Ishikawa (cell line): Measurements from ENCODE around the gene ASIC2.

Source experiments
- CEBPB ChIP-seq: IDR thresholded peaks from 2 replicates; pipeline ENCODE4 v1.6.1; 2012
- CREB1 ChIP-seq: IDR thresholded peaks from 2 replicates; pipeline ENCODE4 v1.6.1; 2012; ENCODE audit warnings: low read depth
- EGR1 ChIP-seq: IDR thresholded peaks from 2 replicates; pipeline ENCODE4 v1.6.1; 2012
- EP300 ChIP-seq: IDR thresholded peaks from 2 replicates; pipeline ENCODE4 v1.6.1; 2012; ENCODE audit warnings: borderline replicate concordance
- FOXM1 ChIP-seq: IDR thresholded peaks from 2 replicates; pipeline ENCODE4 v1.6.1; 2012; ENCODE audit warnings: low read depth, borderline replicate concordance
- MAX ChIP-seq: IDR thresholded peaks from 2 replicates; pipeline ENCODE4 v1.6.1; 2012
- NFIC ChIP-seq: IDR thresholded peaks from 2 replicates; pipeline ENCODE4 v1.6.1; 2012
- RAD21 ChIP-seq: IDR thresholded peaks from 2 replicates; pipeline ENCODE4 v1.6.1; 2012; ENCODE audit warnings: low read depth
- REST ChIP-seq: IDR thresholded peaks from 2 replicates; pipeline ENCODE4 v1.6.1; 2012; ENCODE audit warnings: low read depth, mild to moderate bottlenecking
- TAF1 ChIP-seq: IDR thresholded peaks from 2 replicates; pipeline ENCODE4 v1.6.1; 2012; ENCODE audit warnings: low read depth, mild to moderate bottlenecking
- TCF12 ChIP-seq: IDR thresholded peaks from 2 replicates; pipeline ENCODE4 v1.6.1; 2012; ENCODE audit warnings: low read depth
- TEAD4 ChIP-seq: IDR thresholded peaks from 2 replicates; pipeline ENCODE4 v1.6.1; 2012
- USF1 ChIP-seq: IDR thresholded peaks from 2 replicates; pipeline ENCODE4 v1.6.1; 2012
- YY1 ChIP-seq: IDR thresholded peaks from 2 replicates; pipeline ENCODE4 v1.6.1; 2012; ENCODE audit warnings: low read depth
- ZBTB7A ChIP-seq: IDR thresholded peaks from 2 replicates; pipeline ENCODE4 v1.6.1; 2012; ENCODE audit warnings: low read depth

The ASIC2 gene

GRCh38 chr17:33079201-33079600, 213.9 kb downstream of the ASIC2 start:
- TF ChIP-seq YY1 = no peak
- TF ChIP-seq REST = no peak
- TF ChIP-seq RAD21 = no peak
- TF ChIP-seq EGR1 = no peak
- TF ChIP-seq CEBPB = no peak
- no peak for TF ChIP-seq ZBTB7A
- no peak for TF ChIP-seq MAX
- no peak for TF ChIP-seq USF1
- no peak for TF ChIP-seq TAF1
- TF ChIP-seq EP300 = no peak
- TF ChIP-seq FOXM1 = no peak
- no peak for TF ChIP-seq TEAD4
- TF ChIP-seq NFIC = no peak
- no peak for TF ChIP-seq TCF12
- TF ChIP-seq CREB1 = no peak

- TF ChIP-seq ZBTB7A (no peak), TEAD4 (no peak), CREB1 (no peak), MAX (no peak), USF1 (no peak), YY1 (no peak), CEBPB (no peak), RAD21 (no peak), FOXM1 (no peak), TAF1 (no peak), REST (no peak), NFIC (no peak), TCF12 (no peak)
These were observed 216.1 kb downstream of the ASIC2 start for GRCh38 chr17:33076979-33077378.

GRCh38 chr17:33073416-33073815, 219.7 kb downstream of the ASIC2 start:
- TF ChIP-seq RAD21 (no peak), EP300 (no peak), TCF12 (no peak), CEBPB (no peak), MAX (no peak), ZBTB7A (no peak), FOXM1 (no peak), EGR1 (no peak), YY1 (no peak), TEAD4 (no peak), CREB1 (no peak), USF1 (no peak), REST (no peak), TAF1 (no peak), NFIC (no peak)
